Mesenchymal stem cell (in vitro differentiated cells and primary cell): ENCODE data around the gene KDM8.

Source experiments
- DNase-seq: peaks from one replicate; pipeline ENCODE4 v3.0.0-alpha.2; 2013
- H2AFZ ChIP-seq: one replicate; pipeline ENCODE4 v1.6.1; 2013; ENCODE audit warnings: low read depth, mild to moderate bottlenecking, control low read depth, inconsistent platforms, low read length, moderate library complexity
- H2AK5ac ChIP-seq: 2 replicates; pipeline ENCODE4 v1.6.1; 2013; ENCODE audit warnings: low read length, moderate library complexity, mild to moderate bottlenecking, inconsistent platforms; ENCODE audit not compliant: severe bottlenecking
- H2BK120ac ChIP-seq: one replicate; pipeline ENCODE4 v1.6.1; 2013; ENCODE audit warnings: low read depth, mild to moderate bottlenecking, inconsistent platforms, low read length, moderate library complexity
- H2BK12ac ChIP-seq, 2 experiments: one replicate each; pipeline ENCODE4 v1.6.1; 2013; ENCODE audit warnings: inconsistent platforms in 2 of 2, low read length in 2 of 2, mild to moderate bottlenecking in 2 of 2, moderate library complexity in 2 of 2, control low read depth in 1 of 2
- H2BK15ac ChIP-seq: one replicate; pipeline ENCODE4 v1.6.1; 2013; ENCODE audit warnings: mild to moderate bottlenecking, low read depth, inconsistent platforms; ENCODE audit not compliant: poor library complexity, severe bottlenecking
- H2BK5ac ChIP-seq: 2 replicates; pipeline ENCODE4 v1.6.1; 2013; ENCODE audit warnings: low read depth, mild to moderate bottlenecking, low read length, control low read depth, inconsistent platforms; ENCODE audit not compliant: poor library complexity, severe bottlenecking
- H3K14ac ChIP-seq, 2 experiments: one replicate each; pipeline ENCODE4 v1.6.1; 2013; ENCODE audit warnings: inconsistent platforms in 2 of 2, low read length in 2 of 2, control low read depth in 1 of 2, mild to moderate bottlenecking in 1 of 2, moderate library complexity in 1 of 2
- H3K18ac ChIP-seq, 2 experiments: one replicate each; pipeline ENCODE4 v1.6.1; 2013; ENCODE audit warnings: inconsistent platforms in 2 of 2, low read length in 2 of 2, control low read depth in 1 of 2, low read depth in 1 of 2, mild to moderate bottlenecking in 1 of 2
- H3K23ac ChIP-seq, 2 experiments: one replicate each; pipeline ENCODE4 v1.6.1; 2013; ENCODE audit warnings: inconsistent platforms in 2 of 2, low read length in 2 of 2, mild to moderate bottlenecking in 2 of 2, moderate library complexity in 2 of 2, control low read depth in 1 of 2
- H3K27ac ChIP-seq: 2 replicates; pipeline ENCODE4 v1.5.1; 2013; ENCODE audit warnings: mild to moderate bottlenecking, moderate library complexity, low read length, control low read depth, inconsistent platforms; ENCODE audit not compliant: poor library complexity, severe bottlenecking
- H3K27me3 ChIP-seq, 2 experiments: 2 replicates each; pipeline versions ENCODE4 v1.6.1 to v1.7.0; 2013; ENCODE audit warnings: low read length in 2 of 2, mild to moderate bottlenecking in 2 of 2, moderate library complexity in 2 of 2, control low read depth in 1 of 2, inconsistent platforms in 1 of 2; ENCODE audit not compliant: control insufficient read depth in 1 of 2, insufficient read depth in 1 of 2
- H3K36me3 ChIP-seq, 2 experiments: 2 replicates each; pipeline versions ENCODE4 v1.6.1 to v1.7.0; 2013; ENCODE audit warnings: low read length in 2 of 2, control low read depth in 1 of 2, inconsistent platforms in 1 of 2, low read depth in 1 of 2, mild to moderate bottlenecking in 1 of 2; ENCODE audit not compliant: insufficient read depth in 2 of 2, control insufficient read depth in 1 of 2
- H3K4ac ChIP-seq, 2 experiments: one replicate each; pipeline ENCODE4 v1.6.1; 2013; ENCODE audit warnings: inconsistent platforms in 2 of 2, low read length in 2 of 2, mild to moderate bottlenecking in 2 of 2, moderate library complexity in 2 of 2, control low read depth in 1 of 2, low read depth in 1 of 2
- H3K4me1 ChIP-seq: 2 replicates; pipeline ENCODE4 v1.6.1; 2013; ENCODE audit warnings: low read depth, low read length, control low read depth; ENCODE audit not compliant: control insufficient read depth, insufficient read depth
- H3K4me2 ChIP-seq: 2 replicates; pipeline ENCODE4 v1.6.1; 2013; ENCODE audit warnings: low read length, mild to moderate bottlenecking, inconsistent platforms; ENCODE audit not compliant: poor library complexity, severe bottlenecking
- H3K4me3 ChIP-seq, 2 experiments: 2 replicates each; pipeline versions ENCODE4 v1.5.1 to v1.7.0; 2013; ENCODE audit warnings: low read length in 2 of 2, mild to moderate bottlenecking in 2 of 2, control low read depth in 1 of 2, low read depth in 1 of 2; ENCODE audit not compliant: insufficient read depth in 1 of 2
- H3K79me1 ChIP-seq: replicated peaks from 2 replicates; pipeline ENCODE4 v1.6.1; 2013; ENCODE audit warnings: mild to moderate bottlenecking, control low read depth, low read length, inconsistent platforms; ENCODE audit not compliant: poor library complexity, severe bottlenecking
- H3K9ac ChIP-seq: 2 replicates; pipeline ENCODE4 v1.7.0; 2013; ENCODE audit warnings: mild to moderate bottlenecking, low read length, moderate library complexity
- H3K9me3 ChIP-seq: 2 replicates; pipeline ENCODE4 v1.7.0; 2013; ENCODE audit warnings: mild to moderate bottlenecking, low read length; ENCODE audit not compliant: control insufficient read depth
- H4K8ac ChIP-seq: one replicate; pipeline ENCODE4 v1.6.1; 2013; ENCODE audit warnings: inconsistent platforms, mild to moderate bottlenecking, low read length, moderate library complexity
- H4K91ac ChIP-seq: one replicate; pipeline ENCODE4 v1.6.1; 2013; ENCODE audit warnings: mild to moderate bottlenecking, low read length, inconsistent platforms
- WGBS: methylation state at CpG from one replicate; pipeline ENCODE4 v1.1.7; 2013; ENCODE audit warnings: mixed read lengths; 5-methylcytosine and 5-hydroxymethylcytosine counted together

KDM8 gene

GRCh38 chr16:27228045-27228444 lies 24.7 kb downstream of the KDM8 start:
- H4K91ac ChIP-seq, result no peak overlapping the region
- H2BK12ac ChIP-seq, result no peak overlapping the region
- H3K27ac ChIP-seq, result no peak overlapping the region
- no peak overlapping the region for H4K8ac ChIP-seq
- no peak overlapping the region for H3K14ac ChIP-seq
- H3K79me1 ChIP-seq, result peaks cover 13% of the 10 kb centered on the region
- H3K23ac ChIP-seq, result no peak overlapping the region
- H3K27me3 ChIP-seq, result no peaks in the 10 kb centered on the region
- H3K4ac ChIP-seq, result no peak overlapping the region
- H2AK5ac ChIP-seq, result no peak overlapping the region
- H3K4me1 ChIP-seq, result peaks cover 2% of the 10 kb centered on the region
- no peak overlapping the region for H3K4me2 ChIP-seq
- H3K9ac ChIP-seq, result no peak overlapping the region
- no peak overlapping the region for H3K4me3 ChIP-seq
- no peak for DNase-seq
- H3K9me3 ChIP-seq, result no peaks in the 10 kb centered on the region
- H2BK5ac ChIP-seq, result no peak overlapping the region
- no peak overlapping the region for H2BK15ac ChIP-seq
- no peak overlapping the region for H2BK120ac ChIP-seq
- no peak overlapping the region for H2AFZ ChIP-seq
- no peak overlapping the region for H3K18ac ChIP-seq
- peaks cover 51 to 87% of the 10 kb centered on the region in 2 experiments for H3K36me3 ChIP-seq
- WGBS, result 96% methylated on average over 8 of the region's 12 CpGs

- H2AFZ ChIP-seq, result no peak overlapping the region
- H2BK5ac ChIP-seq, result no peak overlapping the region
- H2BK15ac ChIP-seq, result no peak overlapping the region
- H3K79me1 ChIP-seq, result peaks cover 13% of the 10 kb centered on the region
- no peak overlapping the region for H3K14ac ChIP-seq
- no peak for DNase-seq
- no peak overlapping the region for H4K91ac ChIP-seq
- no peak overlapping the region for H2BK12ac ChIP-seq
- H3K4me1 ChIP-seq, result peaks cover 2% of the 10 kb centered on the region
- H3K27me3 ChIP-seq, result no peaks in the 10 kb centered on the region
- H2BK120ac ChIP-seq, result no peak overlapping the region
- H4K8ac ChIP-seq, result no peak overlapping the region
- WGBS, result 83% methylated on average over 21 of the region's 21 CpGs
- H3K36me3 ChIP-seq, result peaks cover 56 to 83% of the 10 kb centered on the region in 2 experiments
- no peak overlapping the region for H2AK5ac ChIP-seq
- H3K4me3 ChIP-seq, result no peak overlapping the region
- no peak overlapping the region for H3K9ac ChIP-seq
- no peak overlapping the region for H3K23ac ChIP-seq
- H3K18ac ChIP-seq, result no peak overlapping the region
- no peak overlapping the region for H3K4me2 ChIP-seq
- H3K4ac ChIP-seq, result no peak overlapping the region
- no peak overlapping the region for H3K27ac ChIP-seq
- H3K9me3 ChIP-seq, result no peaks in the 10 kb centered on the region
These were observed 25.5 kb downstream of the KDM8 start for GRCh38 chr16:27228621-27229501.

DNA sequence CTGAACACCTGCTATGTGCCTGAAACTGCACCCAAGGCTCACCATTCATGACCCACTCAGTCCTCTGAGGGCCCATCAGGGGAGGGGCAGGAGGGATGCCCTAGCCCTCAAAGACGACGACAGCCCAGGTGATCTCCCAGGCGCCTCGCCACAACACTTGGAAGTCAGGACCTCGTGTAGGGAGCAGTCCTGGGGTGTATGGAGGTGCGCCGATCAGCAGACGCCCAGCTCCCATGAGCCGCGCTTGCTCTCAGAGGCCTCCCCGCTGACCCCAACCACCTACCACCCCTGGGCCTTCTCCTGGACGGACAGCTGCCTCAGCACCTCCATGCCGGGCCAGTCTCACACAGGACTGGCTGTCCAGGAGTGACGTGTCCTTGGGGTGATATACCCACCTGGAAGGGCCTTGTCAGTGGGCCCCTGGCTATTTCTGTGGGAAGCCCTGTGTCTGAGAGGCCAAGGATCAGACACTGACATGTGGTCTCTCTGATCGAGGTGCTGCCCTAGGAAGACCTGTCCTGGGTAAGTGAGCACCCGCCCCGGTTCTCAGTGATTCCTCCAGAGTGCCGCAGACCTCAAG lies 26.7 kb downstream of the KDM8 start:
- H2BK12ac ChIP-seq, result no peak overlapping the region
- H3K27ac ChIP-seq, result no peak overlapping the region
- H3K36me3 ChIP-seq, result peaks cover 49 to 76% of the 10 kb centered on the region in 2 experiments
- no peak overlapping the region for H2AFZ ChIP-seq
- H3K18ac ChIP-seq, result no peak overlapping the region
- no peak overlapping the region for H2BK120ac ChIP-seq
- no peak overlapping the region for H2BK15ac ChIP-seq
- peaks cover 16% of the 10 kb centered on the region for H3K79me1 ChIP-seq
- H3K27me3 ChIP-seq, result no peaks in the 10 kb centered on the region
- WGBS, result 98% methylated on average over 18 of the region's 18 CpGs
- no peaks in the 10 kb centered on the region for H3K9me3 ChIP-seq
- no peak overlapping the region for H4K8ac ChIP-seq
- H3K4me1 ChIP-seq, result peaks cover 2% of the 10 kb centered on the region
- no peak overlapping the region for H2AK5ac ChIP-seq
- no peak overlapping the region for H3K4ac ChIP-seq
- H3K4me3 ChIP-seq, result no peak overlapping the region
- no peak overlapping the region for H2BK5ac ChIP-seq
- no peak overlapping the region for H3K4me2 ChIP-seq
- no peak overlapping the region for H3K9ac ChIP-seq
- H3K14ac ChIP-seq, result no peak overlapping the region
- H3K23ac ChIP-seq, result no peak overlapping the region
- H4K91ac ChIP-seq, result no peak overlapping the region
- no peak for DNase-seq

GRCh38 chr16:27230562-27231001 lies 27.3 kb downstream of the KDM8 start:
- Histone ChIP-seq H2AFZ (no peak overlapping the region), H3K9me3 (no peaks in the 10 kb centered on the region), H3K27me3 (no peaks in the 10 kb centered on the region), H2BK15ac (no peak overlapping the region), H4K91ac (no peak overlapping the region), H3K9ac (no peak overlapping the region), H4K8ac (no peak overlapping the region), H2BK12ac (no peak overlapping the region), H3K4me3 (no peak overlapping the region), H3K4me2 (no peak overlapping the region), H3K14ac (no peak overlapping the region), H2AK5ac (no peak overlapping the region), H3K23ac (no peak overlapping the region), H2BK5ac (no peak overlapping the region), H3K36me3 (peaks cover 45 to 70% of the 10 kb centered on the region in 2 experiments), H3K27ac (no peak overlapping the region), H3K4me1 (peaks cover 6% of the 10 kb centered on the region), H2BK120ac (no peak overlapping the region), H3K79me1 (peaks cover 17% of the 10 kb centered on the region), H3K4ac (no peak overlapping the region), H3K18ac (no peak overlapping the region)
- no peak for DNase-seq
- 95% methylated on average over 15 of the region's 16 CpGs for WGBS
